B cell (primary cell): ENCODE measurements around the gene PRLR. TPM values are rescaled to one million over a fixed set of nuclear protein-coding genes. Genes with fewer than 3 reads are reported as not detected.

ENCODE experiments used
- ATAC-seq: fragments of 200-7000 bp; cut with Tn5 transposase; one replicate; pipeline ENCODE4 v1.10.0; 2021; ENCODE audit warnings: low read depth, mild to moderate bottlenecking, moderate number of reproducible peaks, moderate library complexity
- CTCF ChIA-PET: fragments of 350-600 bp; sonication (Branson Sonifier 250); formaldehyde crosslinking; loops from one replicate; lab custom pipeline; 2021; ENCODE audit warnings: antibody characterized with exemption, inconsistent platforms; lab: Charles Lee
- POLR2A ChIA-PET: fragments of 350-600 bp; sonication (Branson Sonifier 250); formaldehyde crosslinking; loops from one replicate; lab custom pipeline; 2021; ENCODE audit warnings: antibody characterized with exemption; lab: Charles Lee
- DNase-seq: peaks from one replicate; pipeline ENCODE4 v3.0.0; 2013
- H2AFZ ChIP-seq: 2 replicates; pipeline ENCODE4 v1.6.1; 2012; ENCODE audit warnings: mild to moderate bottlenecking, low read depth, low read length; ENCODE audit not compliant: insufficient read depth, poor library complexity, severe bottlenecking
- H3K27ac ChIP-seq, 2 donors: 1 replicate in 1 of 2; 2 replicates in 1 of 2; pipeline ENCODE4 v1.5.1; 2012 to 2013; ENCODE audit warnings: low read length in 2 of 2, mild to moderate bottlenecking in 2 of 2, moderate library complexity in 1 of 2
- H3K27me3 ChIP-seq, 4 experiments: fragments of 200-600 bp in 1 of 4; sonication (generic) in 1 of 4; replicated peaks in 1 of 4; 1 replicate in 2 of 4; 2 replicates in 2 of 4; pipeline versions ENCODE4 v1.6.1 to v1.7.0; 2013 to 2016; ENCODE audit warnings: low read length in 3 of 4, mild to moderate bottlenecking in 2 of 4, mixed read lengths in 1 of 4, moderate library complexity in 1 of 4; ENCODE audit not compliant: insufficient read depth in 4 of 4, control insufficient read depth in 3 of 4; ENCODE audit errors: control extremely low read depth in 1 of 4
- H3K36me3 ChIP-seq, 2 experiments: replicated peaks in 1 of 2; 1 replicate in 1 of 2; 2 replicates in 1 of 2; pipeline versions ENCODE4 v1.6.1 to v1.7.1; 2013; ENCODE audit warnings: low read length in 1 of 2; ENCODE audit not compliant: insufficient read depth in 2 of 2, control insufficient read depth in 1 of 2; ENCODE audit errors: control extremely low read depth in 1 of 2, extremely low read depth in 1 of 2
- H3K4me1 ChIP-seq, 2 donors: fragments of 200-600 bp in 1 of 2; sonication (generic) in 1 of 2; 1 replicate in 1 of 2; 2 replicates in 1 of 2; pipeline versions ENCODE4 v1.5.1 to v1.6.1; 2013 to 2017; ENCODE audit warnings: low read length in 2 of 2; ENCODE audit not compliant: control insufficient read depth in 2 of 2, insufficient read depth in 2 of 2
- H3K4me2 ChIP-seq: replicated peaks from 2 replicates; pipeline ENCODE3; 2012; ENCODE audit warnings: mild to moderate bottlenecking, low read depth, low read length; ENCODE audit not compliant: poor library complexity, severe bottlenecking
- H3K4me3 ChIP-seq, 5 experiments: fragments of 200-600 bp in 1 of 5; sonication (generic) in 1 of 5; 1 replicate in 3 of 5; 2 replicates in 2 of 5; pipeline versions ENCODE4 v1.5.1 to v1.7.0; 2011 to 2016; ENCODE audit warnings: low read length in 4 of 5, mild to moderate bottlenecking in 4 of 5, low read depth in 2 of 5, control low read depth in 1 of 5, moderate library complexity in 1 of 5; ENCODE audit not compliant: insufficient read depth in 1 of 5; ENCODE audit errors: control extremely low read depth in 1 of 5, extremely low read depth in 1 of 5
- H3K79me2 ChIP-seq: fragments of 200-600 bp; sonication (generic); one replicate; pipeline ENCODE4 v1.6.0; 2016; ENCODE audit warnings: low read length; ENCODE audit not compliant: control insufficient read depth, insufficient read depth
- H3K9ac ChIP-seq: fragments of 200-600 bp; sonication (generic); 2 replicates; pipeline ENCODE4 v1.6.1; 2017; ENCODE audit warnings: mild to moderate bottlenecking, low read length, moderate library complexity
- H3K9me3 ChIP-seq, 3 donors: one replicate each; pipeline versions ENCODE4 v1.6.1 to v1.7.1; 2013; ENCODE audit warnings: low read length in 2 of 3; ENCODE audit not compliant: control insufficient read depth in 2 of 3, insufficient read depth in 1 of 3; ENCODE audit errors: control extremely low read depth in 1 of 3
- H4K20me1 ChIP-seq: 2 replicates; pipeline ENCODE4 v1.6.0; 2012; ENCODE audit warnings: mild to moderate bottlenecking, low read length; ENCODE audit not compliant: insufficient read depth, control insufficient read depth, poor library complexity, severe bottlenecking
- H3K27ac Mint-ChIP-seq: one replicate; pipeline ENCODE4 v1.8.0; 2021; ENCODE audit warnings: mixed read lengths
- H3K27me3 Mint-ChIP-seq: one replicate; pipeline ENCODE4 v1.8.0; 2021; ENCODE audit warnings: mixed read lengths
- H3K4me1 Mint-ChIP-seq: one replicate; pipeline ENCODE4 v1.8.0; 2021; ENCODE audit warnings: mixed read lengths
- H3K4me3 Mint-ChIP-seq: one replicate; pipeline ENCODE4 v1.8.0; 2021; ENCODE audit warnings: mixed read lengths
- H3K9me3 Mint-ChIP-seq: one replicate; pipeline ENCODE4 v1.8.0; 2022; ENCODE audit warnings: mixed read lengths; ENCODE audit not compliant: insufficient read depth
- CTCF ChIP-seq: fragments of 200-600 bp; IDR thresholded peaks from one replicate; pipeline ENCODE4 v1.8.0; 2022; ENCODE audit warnings: antibody characterized with exemption, mild to moderate bottlenecking
- EZH2 ChIP-seq: IDR thresholded peaks from 2 replicates; pipeline ENCODE4 v1.6.1; 2012; ENCODE audit warnings: borderline replicate concordance, low read depth, mild to moderate bottlenecking, moderate library complexity, low read length; ENCODE audit not compliant: insufficient read depth, poor library complexity, severe bottlenecking
- WGBS: methylation state at CpG from one replicate; pipeline ENCODE4 v1.1.5; 2013; ENCODE audit warnings: missing lambda C conversion rate; ENCODE audit not compliant: insufficient coverage; 5-methylcytosine and 5-hydroxymethylcytosine counted together
- intact Hi-C: fragments of 100-400 bp; cut with micrococcal nuclease; formaldehyde crosslinking; loops from one replicate; pipeline ENCODE4 v1.10.0; 2022
- polyA plus RNA-seq: library from polyadenylated mRNA; depleted of rRNA; stranded (reverse); fragments of >200 nt; gene quantifications from 2 replicates; pipeline ENCODE4 v1.2.3, GENCODE V29; 2012
- total RNA-seq, 2 donors: library from RNA; stranded (reverse); fragments of 120-200 nt in 1 of 2; gene quantifications; 1 replicate in 1 of 2; 2 replicates in 1 of 2; pipeline versions ENCODE4 v1.2.3 to v1.2.4, GENCODE V29; 2013 to 2022

The PRLR gene
- total and polyA plus RNA-seq, 2 donors (not counting 1 experiment from before 2014, with no cell fraction given), result 0.39 TPM; not detected in 1

- Mint-ChIP-seq H3K9me3 (no peaks in the 10 kb centered on the region), H3K27ac (no peak overlapping the region), H3K4me1 (no peaks in the 10 kb centered on the region), H3K4me3 (no peak overlapping the region), H3K27me3 (peaks cover 16% of the 10 kb centered on the region)
- CTCF ChIA-PET, result no interaction called here
- Histone ChIP-seq H3K9me3 (peaks cover 0 to 3% (median 0%) of the 10 kb centered on the region in 3 donors), H2AFZ (no peak overlapping the region), H3K27me3 (peaks cover 0 to 3% (median 1%) of the 10 kb centered on the region in 4 experiments), H3K36me3 (no peaks in the 10 kb centered on the region), H4K20me1 (no peaks in the 10 kb centered on the region), H3K27ac (no peak overlapping the region), H3K79me2 (no peaks in the 10 kb centered on the region), H3K4me1 (no peaks in the 10 kb centered on the region), H3K4me2 (no peak overlapping the region), H3K4me3 (no peak overlapping the region), H3K9ac (no peak overlapping the region)
- POLR2A ChIA-PET, result no interaction called here
- intact Hi-C loops, result no loop called here
- DNase-seq (no peak), ATAC-seq (no peak)
- no peak for TF ChIP-seq CTCF
- no peak for TF ChIP-seq EZH2
- WGBS, result 89% methylated on average over 1 of the region's 3 CpGs
Observed at GRCh38 chr5:35050541-35051126, 179.7 kb downstream of the PRLR start.

GRCh38 chr5:35048910-35049309 lies 181.4 kb downstream of the PRLR start:
- H3K4me3 Mint-ChIP-seq, result no peak overlapping the region
- intact Hi-C loops, result no loop called here
- peaks cover 0 to 3% (median 0%) of the 10 kb centered on the region in 3 donors for H3K9me3 ChIP-seq
- H3K79me2 ChIP-seq, result no peaks in the 10 kb centered on the region
- no peak overlapping the region for H3K4me2 ChIP-seq
- no peak overlapping the region for H3K27ac ChIP-seq
- H3K27ac Mint-ChIP-seq, result no peak overlapping the region
- H3K4me3 ChIP-seq, result no peak overlapping the region
- 80% methylated on average over 1 of the region's 1 CpG for WGBS
- ChIA-PET CTCF (no interaction called here), POLR2A (no interaction called here)
- TF ChIP-seq CTCF (no peak), EZH2 (no peak)
- no peak overlapping the region for H2AFZ ChIP-seq
- no peaks in the 10 kb centered on the region for H3K36me3 ChIP-seq
- no peaks in the 10 kb centered on the region for H3K4me1 ChIP-seq
- H3K9ac ChIP-seq, result no peak overlapping the region
- no peaks in the 10 kb centered on the region for H3K9me3 Mint-ChIP-seq
- no peaks in the 10 kb centered on the region for H4K20me1 ChIP-seq
- no peak for DNase-seq
- H3K27me3 Mint-ChIP-seq, result peaks cover 16% of the 10 kb centered on the region
- H3K4me1 Mint-ChIP-seq, result no peaks in the 10 kb centered on the region
- ATAC-seq, result no peak
- H3K27me3 ChIP-seq, result peaks cover 0 to 3% (median 1%) of the 10 kb centered on the region in 4 experiments
